Measurements from ENCODE around the gene CFAP210.

Gene CFAP210, protein sequence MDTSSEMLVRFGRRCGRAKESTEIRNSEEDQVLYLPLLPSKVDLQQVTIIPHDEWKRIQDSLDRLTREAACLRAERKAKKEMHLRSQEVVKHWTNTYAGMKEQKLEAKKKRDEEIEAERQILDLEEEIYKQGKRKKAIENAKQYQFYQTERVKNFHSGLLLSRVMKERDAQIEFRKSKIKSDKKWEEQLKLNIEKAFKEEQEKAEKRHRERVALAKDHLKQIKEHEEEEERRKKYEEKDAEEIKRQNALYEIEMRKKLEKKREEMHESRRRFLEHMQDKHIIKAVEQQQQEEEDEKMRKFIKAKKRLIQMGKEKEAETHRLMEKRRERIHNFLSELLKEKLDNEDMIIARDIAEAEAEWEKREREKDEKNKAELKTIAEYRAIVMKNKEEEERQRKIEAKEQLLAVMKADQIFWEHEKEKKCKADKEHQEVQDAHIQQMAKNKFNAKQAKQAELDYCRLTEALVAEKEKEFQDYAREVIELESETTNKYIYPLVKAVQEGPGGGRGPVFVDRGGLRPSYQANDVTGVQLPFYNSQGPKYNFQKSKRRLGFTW

DNA sequence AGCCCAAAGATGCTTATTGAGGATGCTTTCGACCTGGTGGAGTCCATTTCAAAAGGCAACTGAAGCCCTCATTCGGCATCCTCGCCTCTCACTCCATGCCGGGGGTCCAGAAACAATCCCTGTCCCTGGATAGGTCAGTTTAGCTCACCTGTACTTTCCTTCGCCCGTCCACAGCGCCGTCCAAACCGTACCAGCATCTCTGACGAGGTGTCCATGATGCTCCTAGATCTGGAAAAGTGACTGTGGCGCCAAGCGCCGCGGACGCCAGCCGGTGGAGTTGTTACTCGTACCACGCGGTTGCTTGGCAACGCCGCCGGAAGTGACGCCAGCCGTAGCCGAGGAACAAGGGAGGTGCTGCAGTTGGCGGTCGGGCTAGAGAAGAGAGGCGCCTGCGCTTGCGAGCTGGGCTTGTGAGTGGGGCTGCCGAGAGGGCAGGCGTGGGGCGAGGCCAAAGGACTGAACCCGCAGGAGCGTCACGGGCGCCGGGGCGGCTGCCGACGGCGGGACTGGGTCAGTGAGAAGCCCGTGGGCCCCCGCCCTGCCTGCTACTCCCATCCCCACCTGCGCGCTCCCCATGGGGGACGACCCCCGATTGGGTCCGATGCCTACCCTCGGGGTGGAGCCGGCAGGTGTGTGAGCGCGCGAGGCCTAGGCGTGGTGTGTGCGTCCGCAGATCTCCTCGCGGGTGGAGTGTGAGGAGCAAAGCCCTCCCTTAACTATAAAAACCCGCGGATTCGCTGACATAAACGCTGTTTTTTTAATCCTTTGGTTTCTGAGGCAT is at the start of gene CFAP210, which contains the start of gene PHOSPHO2:
TSS of gene CFAP210 (minus strand) at position 293 of the 781 bp plus-strand sequence. CDS start at position 215, 78 bp downstream.
TSS of gene PHOSPHO2 (plus strand) at position 357 of the 781 bp plus-strand sequence. CDS start 6,503 bp downstream, outside the sequence.
- ATAC-seq (peak; percentile 100), DNase-seq (peak; percentile 99)

DNA sequence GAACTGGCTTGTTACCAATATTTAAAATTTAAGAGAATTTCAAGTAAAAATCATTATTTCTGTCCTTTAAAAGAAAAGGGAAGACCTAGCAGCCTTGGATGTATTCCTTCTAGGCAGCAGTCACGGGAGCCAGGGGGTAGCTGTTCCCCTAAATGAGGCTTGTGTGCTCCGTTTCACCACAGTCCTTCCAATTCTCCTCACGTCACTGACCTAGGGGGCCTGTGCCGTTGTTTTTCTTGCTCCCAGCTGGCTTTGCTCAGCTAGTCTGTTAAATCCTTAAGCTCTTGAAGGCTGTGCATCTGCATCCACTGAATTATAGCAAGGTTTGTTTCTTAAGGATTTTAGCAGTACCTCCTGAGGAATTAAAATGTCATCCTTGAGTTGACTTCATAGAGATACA is 49.3 kb upstream of the CFAP210 start:
- DNase-seq (no peak), ATAC-seq (no peak)

DNA sequence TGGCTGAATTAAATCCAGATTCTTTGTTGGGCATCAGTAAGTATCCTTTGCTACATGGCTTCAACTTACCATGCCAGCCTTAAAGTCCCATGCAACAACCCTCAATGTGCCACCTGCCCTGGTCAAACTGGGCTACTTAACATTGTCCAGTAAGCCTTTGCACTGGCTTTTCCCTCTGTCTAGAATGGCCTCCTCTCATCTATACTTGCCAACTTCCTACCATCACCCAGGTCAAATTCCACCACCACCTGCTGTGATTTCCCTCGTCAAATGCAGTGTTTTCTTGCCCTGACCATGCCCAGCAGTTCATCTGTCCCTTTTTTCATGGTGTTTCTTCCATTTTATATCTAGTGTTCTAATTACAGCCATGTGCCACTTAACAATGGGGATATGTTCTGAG is 45.1 kb upstream of the CFAP210 start:
- ATAC-seq (no peak), DNase-seq (no peak)

DNA sequence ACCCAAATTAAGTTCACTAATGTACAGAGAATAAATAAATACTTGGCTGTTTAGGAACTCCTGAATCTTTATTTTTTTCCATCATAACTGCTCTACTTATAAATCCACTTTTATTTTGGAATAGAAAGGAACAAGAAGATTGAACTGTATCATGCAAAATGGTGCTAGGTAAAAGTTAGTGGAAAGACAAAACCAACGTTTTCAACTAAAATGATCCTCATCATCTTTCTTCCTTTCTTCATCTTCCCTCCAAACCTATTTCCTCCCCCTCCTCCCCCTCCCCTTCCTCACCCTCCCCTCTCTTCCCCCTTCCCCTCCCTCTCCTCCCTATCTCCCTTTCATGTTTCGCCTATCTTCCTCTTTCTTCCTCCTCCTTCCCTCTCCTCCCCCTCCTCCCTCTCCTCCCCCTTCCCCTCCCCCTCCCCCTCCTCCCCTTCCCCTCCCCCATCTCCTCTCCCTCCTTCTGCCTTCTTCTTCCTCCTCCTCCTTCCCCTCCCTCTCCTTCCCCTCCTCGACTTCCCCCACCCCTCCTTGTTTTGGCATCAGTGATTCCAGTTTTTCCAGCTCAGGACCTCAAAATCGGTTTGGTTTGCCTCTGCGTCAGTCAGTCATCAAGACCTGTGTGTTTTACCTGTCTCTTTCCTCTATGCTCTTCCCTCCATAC is 44.5 kb upstream of the CFAP210 start:
- DNase-seq (no peak), ATAC-seq (no peak)

DNA sequence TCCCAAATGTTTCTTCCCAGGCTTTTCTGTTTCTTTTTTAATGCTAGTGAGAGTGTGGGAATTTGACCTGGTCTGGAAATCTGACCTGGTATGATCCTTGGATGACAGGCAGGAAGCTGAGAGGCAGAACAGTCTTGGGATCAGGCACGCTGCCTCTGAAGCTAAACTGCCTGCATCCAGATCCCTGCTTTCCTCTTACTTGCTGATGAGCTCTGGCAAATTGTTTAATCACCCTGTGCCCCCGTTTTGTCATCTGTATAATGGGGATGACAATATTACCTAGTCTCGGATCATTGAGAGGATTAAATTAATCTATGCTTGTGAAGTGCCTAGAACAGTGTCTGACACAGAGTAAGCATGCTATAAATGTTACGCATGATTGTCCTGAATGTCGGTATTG is 42.7 kb upstream of the CFAP210 start:
- ATAC-seq: no peak
- DNase-seq: no peak

DNA sequence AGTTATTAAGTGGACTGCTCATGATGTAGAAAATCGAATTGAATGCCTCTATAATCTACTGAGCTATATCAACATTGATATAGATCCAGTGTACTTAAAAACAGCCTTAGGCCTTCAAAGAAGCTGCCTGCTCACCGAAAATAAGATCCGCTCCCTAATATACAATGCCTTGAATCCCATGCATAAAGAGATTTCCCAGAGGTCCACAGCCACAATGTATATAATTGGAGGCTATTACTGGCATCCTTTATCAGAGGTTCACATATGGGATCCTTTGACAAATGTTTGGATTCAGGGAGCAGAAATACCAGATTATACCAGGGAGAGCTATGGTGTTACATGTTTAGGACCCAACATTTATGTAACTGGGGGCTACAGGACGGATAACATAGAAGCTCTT is 41.4 kb upstream of the CFAP210 start:
- no peak for ATAC-seq
- DNase-seq: no peak

DNA sequence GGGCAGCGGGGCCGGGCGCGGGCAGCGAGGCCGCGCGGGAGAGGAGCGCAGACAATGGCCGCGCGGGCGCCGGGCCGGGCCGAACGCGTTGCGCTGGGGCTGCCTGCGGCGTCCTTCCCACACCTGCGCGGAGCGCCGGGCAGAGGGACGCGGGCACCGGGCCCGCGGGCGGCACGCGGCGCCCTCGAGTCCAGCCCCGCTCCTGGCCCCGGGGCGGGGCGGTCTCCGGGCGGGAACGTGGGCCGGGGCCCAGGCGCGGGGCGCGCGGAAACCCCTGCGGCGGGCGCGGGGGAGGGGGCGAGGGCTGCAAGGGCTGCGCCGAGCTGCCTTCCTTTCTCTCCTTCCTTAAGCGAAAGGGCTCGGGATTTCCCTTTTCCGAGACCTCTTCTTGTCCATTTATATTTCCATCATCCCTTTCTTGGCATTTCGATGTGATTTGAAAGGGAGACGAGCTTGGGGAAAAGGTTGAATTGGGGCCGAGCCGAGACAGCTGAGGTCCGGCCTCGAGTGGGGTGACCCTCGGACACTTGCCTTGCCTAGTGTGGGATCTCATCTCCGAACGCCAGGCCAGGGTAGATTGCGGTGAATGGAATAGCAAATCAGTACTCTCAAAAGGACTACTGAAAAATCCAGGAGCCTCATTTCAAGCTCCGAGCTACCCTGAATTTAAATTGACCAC is 40.1 kb upstream of the CFAP210 start:
- DNase-seq: peak; percentile 47
- ATAC-seq: peak; percentile 20

DNA sequence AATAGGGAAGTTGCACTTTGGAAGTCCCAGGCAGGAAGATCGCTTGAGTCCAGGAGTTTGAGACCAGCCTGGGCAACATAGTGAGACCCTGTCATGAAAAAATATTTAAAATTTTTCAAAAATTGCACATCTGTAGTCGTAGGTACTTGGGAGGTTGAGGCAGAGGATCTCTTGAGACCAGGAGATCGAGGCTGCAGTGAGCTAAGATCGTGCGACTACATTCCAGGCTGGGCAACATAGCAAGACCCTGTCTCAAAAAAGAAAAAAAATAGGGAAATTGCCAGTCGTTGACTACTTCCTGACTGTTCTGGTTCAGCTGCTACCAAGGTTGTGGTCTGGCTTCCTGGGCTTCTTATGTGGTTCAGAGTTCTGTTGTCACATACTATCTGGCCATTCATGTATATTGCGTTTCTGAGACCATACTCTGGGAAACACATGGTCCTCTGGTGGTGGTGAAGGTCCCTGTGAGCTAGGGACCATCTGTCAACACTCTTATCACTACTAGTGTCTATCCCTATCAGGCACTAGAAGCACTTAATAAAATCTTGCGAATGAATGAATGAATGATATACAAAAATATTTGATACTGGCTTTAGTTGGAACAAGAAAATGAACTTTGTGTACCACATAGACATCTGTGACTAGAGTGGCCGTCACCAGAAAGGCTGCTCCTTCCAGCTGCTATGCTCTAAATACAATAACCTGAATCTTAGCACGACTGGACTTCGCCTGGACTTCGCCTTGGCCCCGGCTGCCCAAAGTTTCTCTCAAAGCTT is 38.6 kb upstream of the CFAP210 start:
- ATAC-seq (no peak), DNase-seq (no peak)

DNA sequence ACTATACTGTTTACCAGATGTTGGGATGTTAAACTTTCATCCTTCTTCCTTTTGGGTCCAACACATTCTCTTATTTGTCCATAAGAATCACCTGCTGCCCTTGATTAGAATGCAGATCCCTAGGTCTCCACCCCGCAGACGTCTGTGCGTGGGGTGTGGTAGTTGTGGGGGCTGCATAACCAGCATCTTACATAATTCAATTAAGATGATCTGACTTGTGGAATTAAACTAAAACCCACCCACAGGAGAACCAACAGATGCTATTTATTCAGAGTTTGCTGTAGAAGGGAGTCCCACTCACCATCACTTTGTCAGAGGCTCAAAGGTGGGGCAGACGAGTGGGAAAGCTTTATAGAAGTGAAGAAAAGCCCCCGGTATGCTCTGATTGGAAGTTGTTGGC is 37.9 kb upstream of the CFAP210 start:
- ATAC-seq: no peak
- no peak for DNase-seq

DNA sequence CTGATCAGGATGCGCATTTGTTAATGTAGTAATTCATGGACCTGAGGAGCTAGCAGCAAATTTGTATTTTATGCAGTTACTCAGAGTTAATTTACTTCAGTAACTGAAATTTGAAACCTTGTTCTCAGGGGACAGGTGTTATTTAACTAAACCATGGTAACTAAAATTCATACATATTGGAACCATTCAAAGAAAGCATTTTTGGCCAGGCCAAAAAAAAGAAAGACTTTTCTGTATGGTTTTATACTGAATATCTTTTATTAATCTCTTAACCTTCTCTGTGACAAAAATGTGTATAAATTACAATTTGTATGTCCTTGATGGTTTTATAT is 35.0 kb upstream of the CFAP210 start:
- ATAC-seq (no peak), DNase-seq (no peak)

DNA sequence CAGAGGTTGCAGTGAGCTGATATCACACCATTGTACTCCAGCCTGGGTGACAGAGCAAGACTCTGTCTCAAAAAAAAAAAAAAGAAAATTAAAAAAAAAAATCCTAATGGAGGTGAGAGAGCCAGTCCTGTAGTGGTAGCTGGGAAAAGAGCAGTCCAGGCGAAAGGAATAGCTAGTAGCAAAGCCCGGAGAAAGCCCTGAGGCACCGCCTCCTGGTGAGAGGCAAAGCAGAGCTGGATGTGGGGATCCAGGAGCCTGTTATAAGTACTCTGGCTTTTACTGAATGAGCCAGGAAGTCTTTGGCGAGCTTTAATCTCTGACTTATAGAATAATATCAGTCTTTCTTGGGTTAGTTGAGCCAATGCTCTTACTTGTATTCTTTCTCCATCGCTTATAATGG is 32.9 kb upstream of the CFAP210 start:
- no peak for DNase-seq
- no peak for ATAC-seq

DNA sequence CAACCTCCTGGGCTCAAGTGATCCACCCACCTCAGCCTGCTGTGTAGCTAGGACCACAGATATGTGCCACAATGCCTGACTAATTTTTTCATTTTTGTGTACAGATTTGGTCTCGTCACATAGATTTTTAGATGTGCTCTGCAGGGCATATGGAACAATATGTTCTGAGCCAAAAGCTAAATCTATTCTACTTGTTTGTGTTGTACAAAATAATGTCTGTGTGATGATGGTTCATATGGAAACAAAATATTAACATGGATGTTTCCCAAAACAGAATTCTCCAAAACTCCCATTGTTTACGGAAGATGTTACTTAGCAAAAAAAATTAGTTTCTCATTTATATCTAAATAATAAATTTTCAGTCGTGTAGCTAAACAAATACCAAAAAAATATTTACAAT is 26.8 kb upstream of the CFAP210 start:
- ATAC-seq (no peak), DNase-seq (no peak)

DNA sequence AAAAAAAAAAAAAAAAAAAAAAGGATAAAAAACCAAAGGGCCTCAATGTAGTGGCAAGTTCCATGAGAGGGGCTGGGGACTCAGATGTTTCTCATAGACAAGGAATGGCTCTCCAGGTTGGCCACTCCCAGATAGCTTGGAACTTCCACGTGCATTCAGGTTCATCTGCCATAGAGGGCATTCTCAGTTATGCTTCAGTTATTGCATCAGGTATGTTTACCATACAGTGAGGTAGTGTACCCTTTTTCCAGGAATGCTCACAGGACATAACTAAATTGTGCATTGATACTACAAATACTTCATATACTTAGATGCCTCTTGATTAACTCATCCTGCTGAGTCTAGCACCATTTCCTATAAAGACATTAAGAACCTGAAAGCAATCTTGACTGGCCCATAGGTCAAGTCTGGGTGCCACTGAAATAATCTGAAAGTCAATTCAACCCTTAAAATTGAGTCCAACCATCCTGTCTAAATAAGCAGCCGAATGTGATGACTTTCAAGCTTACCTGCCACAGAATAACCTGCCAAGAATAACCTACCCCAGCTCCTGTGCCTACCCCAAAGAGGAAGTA is 24.8 kb upstream of the CFAP210 start:
- ATAC-seq (no peak), DNase-seq (no peak)

DNA sequence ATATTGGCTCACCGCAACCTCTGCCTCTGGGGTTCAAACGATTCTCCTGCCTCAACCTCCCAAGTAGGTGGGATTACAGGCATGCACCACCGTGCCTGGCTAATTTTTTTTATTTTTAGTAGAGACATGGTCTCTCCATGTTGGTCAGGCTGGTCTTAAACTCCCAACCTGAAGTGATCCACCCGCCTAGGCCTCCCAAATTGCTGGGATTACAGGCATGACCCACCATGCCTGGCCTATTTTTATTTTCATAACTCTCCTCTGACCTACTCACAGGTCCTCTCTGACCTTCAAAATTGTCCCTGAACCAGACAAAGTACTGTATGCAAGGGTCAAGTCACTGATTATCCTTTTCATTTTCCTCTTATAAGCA is 23.5 kb upstream of the CFAP210 start:
- ATAC-seq: no peak
- DNase-seq: no peak

DNA sequence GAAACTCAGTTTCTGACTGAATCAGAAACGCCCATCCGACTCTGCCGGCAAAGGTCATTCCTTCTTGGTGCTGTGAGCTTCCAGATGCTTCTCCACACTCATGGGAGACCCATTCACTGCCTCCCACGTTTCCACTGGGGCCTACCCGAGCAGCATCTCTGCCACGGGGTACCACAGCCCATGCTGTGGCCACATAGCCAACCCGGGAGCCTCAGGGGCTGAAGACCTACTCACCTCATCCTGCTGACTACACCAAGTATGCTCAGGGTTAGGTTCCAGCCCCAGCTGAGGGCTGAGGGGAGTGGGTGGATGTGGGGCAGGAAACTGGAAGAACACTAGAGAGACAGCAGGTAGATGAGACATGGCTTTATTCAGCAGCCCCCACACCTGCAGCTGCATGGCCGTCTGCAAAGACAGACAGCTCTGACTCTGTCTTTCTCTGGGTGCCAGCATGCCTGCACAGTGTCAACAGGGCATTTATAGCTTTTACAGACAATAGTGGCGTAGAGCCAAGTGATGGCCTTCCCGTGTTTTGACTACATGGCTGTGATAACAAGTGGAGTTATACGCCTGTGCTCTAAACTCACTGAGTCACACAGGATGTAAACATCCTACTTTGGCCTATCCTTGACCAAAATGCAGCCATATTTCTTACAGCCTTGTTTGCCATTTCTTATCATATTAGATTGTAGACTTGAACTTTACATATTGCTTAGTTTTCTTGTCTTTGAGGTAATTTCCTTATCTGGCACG is 22.9 kb upstream of the CFAP210 start:
- DNase-seq (no peak), ATAC-seq (no peak)

DNA sequence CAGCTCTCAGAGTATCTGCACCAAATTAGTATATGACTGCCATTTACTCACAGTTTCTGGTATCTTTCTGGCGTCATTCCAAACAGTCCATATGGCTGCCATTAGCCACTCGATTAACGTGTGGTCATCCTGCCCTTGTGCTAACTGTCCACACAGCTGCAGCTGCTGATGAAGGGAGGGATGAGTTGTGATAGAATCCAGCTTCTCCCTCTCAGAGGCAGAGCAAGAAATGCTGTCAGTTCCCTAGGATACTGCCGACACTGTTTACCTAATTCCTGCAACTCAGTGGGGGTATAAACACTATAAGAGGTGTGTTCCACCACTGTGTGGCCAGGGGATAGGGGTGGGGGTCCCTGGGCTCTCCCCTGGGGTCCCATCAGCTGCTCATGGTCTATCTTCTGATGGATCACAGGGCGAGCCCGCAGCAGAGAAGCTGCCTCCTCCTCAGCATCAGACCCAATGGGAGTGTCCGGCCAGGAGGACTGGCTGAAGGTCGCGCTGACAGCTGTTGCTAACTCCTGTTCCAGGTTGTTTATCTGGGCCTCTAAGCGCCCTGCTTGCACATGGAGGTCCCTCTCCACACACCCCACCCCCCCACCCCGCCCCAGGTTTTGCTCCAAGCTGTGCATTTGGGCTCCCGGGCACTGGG is 22.2 kb upstream of the CFAP210 start:
- DNase-seq (no peak), ATAC-seq (no peak)

DNA sequence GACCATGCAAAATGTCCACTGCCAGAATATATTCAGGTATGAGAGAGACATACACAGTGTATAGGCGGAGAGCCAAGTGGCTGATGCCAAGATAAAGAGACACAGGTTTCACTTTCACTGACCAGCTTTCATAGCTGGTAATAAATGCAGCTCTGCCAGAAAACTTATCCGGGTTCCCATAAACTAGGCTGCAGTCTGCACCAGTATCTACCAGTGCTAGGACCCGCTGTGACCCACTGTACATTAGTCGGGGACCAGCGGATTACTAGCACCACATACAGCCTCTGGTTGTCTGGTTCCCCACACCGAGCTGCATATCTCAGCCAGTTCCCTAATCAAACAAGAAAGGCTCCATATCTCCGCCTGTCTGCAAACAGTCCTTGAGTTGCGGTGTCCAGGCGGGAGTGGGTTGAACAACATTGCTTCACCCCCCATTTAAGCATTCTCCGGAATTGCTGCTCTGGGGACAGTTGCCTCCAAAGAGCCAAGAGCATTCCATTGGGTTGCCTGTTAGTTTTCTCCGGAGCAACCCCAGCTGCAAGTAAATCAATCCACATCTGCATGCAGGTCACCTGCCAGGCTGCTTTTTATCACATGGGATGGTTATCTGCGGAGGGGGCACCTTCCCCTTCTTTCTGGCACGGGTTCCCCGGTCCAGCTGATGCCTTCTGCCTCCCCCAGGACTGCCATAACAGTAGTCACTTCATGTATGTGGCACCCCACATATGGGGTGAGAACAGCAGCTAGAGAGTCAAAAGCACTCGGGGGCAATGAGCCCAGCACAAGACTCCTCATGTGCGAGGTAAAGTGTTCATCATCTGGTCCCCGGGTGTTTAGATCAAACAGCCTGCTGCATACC is 21.4 kb upstream of the CFAP210 start:
- no peak for ATAC-seq
- no peak for DNase-seq

DNA sequence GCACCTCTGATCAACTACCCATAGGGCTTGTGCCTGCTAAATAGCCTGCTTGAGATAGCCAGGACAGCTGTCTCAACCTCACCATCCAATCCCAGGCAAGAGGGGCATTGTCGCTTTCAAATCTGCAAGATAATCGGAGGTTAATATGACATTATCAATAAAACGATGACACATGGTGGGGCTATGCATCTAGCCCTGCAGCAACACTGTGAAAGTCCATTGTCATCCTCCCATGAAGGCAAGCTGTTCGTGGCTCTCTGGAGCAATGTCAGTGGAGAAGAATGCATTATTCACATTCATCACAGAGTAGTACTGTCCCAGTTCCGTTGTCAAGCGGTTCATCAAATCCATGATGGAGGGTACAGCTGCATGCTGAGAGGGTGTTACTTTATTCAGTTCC is 20.5 kb upstream of the CFAP210 start:
- ATAC-seq (no peak), DNase-seq (no peak)

DNA sequence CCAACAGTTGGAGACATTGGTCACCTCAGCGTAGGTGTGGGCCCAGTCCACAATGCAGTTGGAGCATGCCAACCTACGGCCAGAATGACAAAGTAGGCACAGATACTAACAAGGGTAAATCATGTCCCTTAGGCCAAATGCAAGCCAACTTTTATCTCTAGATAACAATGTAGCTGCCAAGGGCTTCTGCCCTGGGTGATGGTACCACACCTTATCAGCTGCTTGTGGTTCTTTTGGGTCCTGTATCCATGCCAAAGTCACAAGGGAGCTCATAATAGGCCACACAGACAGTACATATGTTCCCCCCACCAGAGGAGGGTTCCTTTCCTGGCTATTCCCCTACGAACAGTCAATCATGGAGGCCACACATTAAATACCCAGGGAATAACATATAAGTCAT is 19.1 kb upstream of the CFAP210 start:
- DNase-seq: no peak

More for the DNA sequence above, 19.1 kb upstream of the CFAP210 start:
- ATAC-seq: no peak

Data from stimulated activated naive CD8-positive, alpha-beta T cell treated with anti-CD3 and anti-CD28 coated beads, Interleukin-15, Interleukin-2, amounts not matched to agents 100 U/mL and 50 U/mL, for 24 hours (primary cell).